Activated T-cell treated with anti-CD3 and anti-CD28 coated beads, Interleukin-2, amount 50 U/mL, for 24 hours (primary cell): Measurements from ENCODE around the gene CCNA2.

Experiments used
- DNase-seq: peaks from one replicate; pipeline ENCODE4 v3.0.0-alpha.2; 2020
- H3K27ac Mint-ChIP-seq: 2 replicates; pipeline ENCODE4 v1.8.0; 2020; ENCODE audit warnings: mild to moderate bottlenecking, mixed read lengths
- H3K27me3 Mint-ChIP-seq: 2 replicates; pipeline ENCODE4 v1.8.0; 2020; ENCODE audit warnings: mixed read lengths
- H3K36me3 Mint-ChIP-seq: 2 replicates; pipeline ENCODE4 v1.8.0; 2020; ENCODE audit warnings: low read depth, mixed read lengths
- H3K4me1 Mint-ChIP-seq: 2 replicates; pipeline ENCODE4 v1.8.0; 2020; ENCODE audit warnings: low read depth, mixed read lengths
- H3K4me3 Mint-ChIP-seq: 2 replicates; pipeline ENCODE4 v1.8.0; 2020; ENCODE audit warnings: mild to moderate bottlenecking, moderate library complexity, mixed read lengths
- H3K9me3 Mint-ChIP-seq: 2 replicates; pipeline ENCODE4 v1.8.0; 2020; ENCODE audit warnings: mixed read lengths

Gene CCNA2

DNA sequence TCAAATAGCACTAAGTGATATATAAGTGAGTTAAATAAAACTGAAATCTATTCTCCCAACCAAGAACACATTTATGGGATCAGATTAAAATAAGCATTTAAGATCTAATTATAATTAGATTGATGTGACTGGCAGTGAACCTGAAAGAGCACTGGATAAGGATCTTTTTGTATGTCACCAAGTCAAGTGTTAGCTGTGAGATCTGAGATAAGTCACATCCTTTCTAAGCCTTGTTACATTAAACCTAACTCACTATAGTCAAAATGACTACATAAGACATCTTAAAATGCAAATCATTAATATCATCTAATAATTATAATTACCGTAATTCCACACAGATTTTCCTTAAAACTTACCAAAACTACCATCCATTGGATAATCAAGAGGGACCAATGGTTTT lies 1.6 kb downstream of the CCNA2 start:
- Mint-ChIP-seq H3K27ac (peak overlapping the region; percentile 91), H3K36me3 (peaks cover 72% of the 10 kb centered on the region), H3K4me3 (peak overlapping the region; percentile 97)

DNA sequence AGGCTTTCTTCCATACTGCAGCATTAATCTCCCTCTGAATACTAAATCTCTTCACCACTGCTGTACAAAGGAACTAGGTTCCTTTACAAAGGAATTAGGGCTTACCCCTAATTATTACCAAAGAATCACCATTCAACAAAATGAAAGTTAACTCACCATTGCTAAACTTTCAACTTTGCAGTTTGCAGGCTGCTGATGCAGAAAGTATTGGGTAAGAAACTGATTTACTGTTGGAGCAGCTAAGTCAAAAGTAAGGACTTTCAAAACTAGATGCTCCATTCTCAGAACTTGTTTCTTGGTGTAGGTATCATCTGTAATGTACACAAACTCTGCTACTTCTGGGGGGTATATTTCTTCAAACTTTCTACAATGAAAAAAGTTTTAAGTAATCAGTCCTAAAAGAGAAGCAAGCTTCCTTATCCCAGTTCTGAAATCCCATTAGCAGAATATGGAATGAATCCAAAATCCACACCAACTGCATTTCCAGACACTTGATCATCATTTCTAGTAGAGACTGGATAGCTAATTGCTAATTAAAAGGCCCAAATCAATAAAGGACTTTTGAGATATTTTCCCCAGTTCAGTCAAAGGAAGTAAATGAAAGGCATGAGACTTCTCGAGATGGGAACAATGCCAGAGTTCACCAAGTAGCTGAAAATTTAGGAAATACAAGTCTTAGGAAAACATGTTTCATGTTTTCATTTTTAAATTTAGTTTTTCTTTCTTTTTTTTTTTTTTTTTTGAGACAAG lies 4.3 kb downstream of the CCNA2 start:
- Mint-ChIP-seq H3K9me3 (no peaks in the 10 kb centered on the region), H3K4me1 (peaks cover 20% of the 10 kb centered on the region), H3K4me3 (no peak overlapping the region), H3K27ac (peak overlapping the region; percentile 28), H3K27me3 (no peaks in the 10 kb centered on the region), H3K36me3 (peaks cover 90% of the 10 kb centered on the region)
- no peak for DNase-seq

More for the DNA sequence above, 1.6 kb downstream of the CCNA2 start:
- peaks cover 20% of the 10 kb centered on the region for H3K4me1 Mint-ChIP-seq
- DNase-seq = no peak
- H3K27me3 Mint-ChIP-seq = no peaks in the 10 kb centered on the region
- no peaks in the 10 kb centered on the region for H3K9me3 Mint-ChIP-seq

DNA sequence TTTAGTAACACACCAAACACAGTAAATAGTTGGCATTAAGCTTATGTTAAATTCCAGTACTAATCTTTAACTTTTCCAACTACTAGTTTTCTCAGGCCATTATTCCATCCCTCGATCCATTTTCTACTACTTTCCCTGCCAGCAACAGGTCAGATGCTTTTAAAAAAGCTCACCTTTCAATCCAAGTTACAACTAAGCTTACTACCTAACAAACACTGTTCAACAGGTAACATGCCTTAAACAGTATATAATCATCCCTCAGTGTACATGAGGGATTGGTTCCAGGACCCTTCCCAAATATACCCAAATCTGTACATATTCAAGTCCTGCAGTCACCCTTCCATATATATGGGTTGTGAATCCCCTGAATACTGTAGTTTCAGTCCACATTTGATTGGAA lies 5.5 kb downstream of the CCNA2 start:
- no peak overlapping the region for H3K4me3 Mint-ChIP-seq
- peak overlapping the region; percentile 24 for H3K27ac Mint-ChIP-seq
- no peak for DNase-seq
- H3K27me3 Mint-ChIP-seq = no peaks in the 10 kb centered on the region
- H3K4me1 Mint-ChIP-seq = peaks cover 19% of the 10 kb centered on the region
- H3K36me3 Mint-ChIP-seq = peaks cover 93% of the 10 kb centered on the region
- H3K9me3 Mint-ChIP-seq = no peaks in the 10 kb centered on the region

DNA sequence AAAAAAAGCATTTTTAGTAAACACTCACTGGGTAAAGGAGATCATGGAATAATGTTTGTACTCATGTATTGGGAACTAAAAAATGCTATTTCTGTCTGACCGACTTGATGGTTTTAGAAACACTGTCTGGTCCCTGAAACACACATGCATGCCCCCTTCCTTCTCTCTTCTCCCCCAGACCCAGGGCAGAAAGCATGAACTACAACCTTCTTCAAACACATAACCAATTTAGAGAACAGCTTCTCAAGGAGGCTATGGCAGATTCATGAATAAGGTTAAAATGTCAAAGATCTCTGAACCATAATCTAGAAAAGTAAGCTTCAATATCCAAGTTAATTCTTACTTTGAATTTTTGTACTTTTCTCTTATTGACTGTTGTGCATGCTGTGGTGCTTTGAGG lies 6.0 kb downstream of the CCNA2 start:
- Mint-ChIP-seq H3K27ac (peak overlapping the region; percentile 24), H3K36me3 (peaks cover 93% of the 10 kb centered on the region), H3K4me1 (peaks cover 21% of the 10 kb centered on the region), H3K27me3 (no peaks in the 10 kb centered on the region), H3K9me3 (no peaks in the 10 kb centered on the region), H3K4me3 (no peak overlapping the region)
- no peak for DNase-seq

DNA sequence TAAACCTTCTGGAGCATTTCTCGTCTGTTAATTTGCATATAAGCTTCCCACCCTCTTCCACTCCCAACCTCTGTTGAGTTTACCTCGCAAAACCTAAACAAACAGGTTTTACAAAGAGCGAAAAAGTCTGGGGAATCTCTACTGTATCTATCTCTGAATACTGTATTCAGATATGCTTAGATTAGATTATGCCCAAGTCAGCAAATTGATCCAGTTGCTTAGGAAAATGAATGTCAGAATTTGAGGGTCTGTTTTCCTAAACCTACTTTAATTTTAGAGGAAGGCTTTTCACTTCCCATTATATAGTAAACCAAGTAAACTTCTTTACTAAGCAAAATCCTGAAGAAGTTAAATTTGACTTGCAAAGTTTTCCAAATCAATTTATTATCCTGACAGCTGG lies 6.7 kb downstream of the CCNA2 start:
- peaks cover 93% of the 10 kb centered on the region for H3K36me3 Mint-ChIP-seq
- peaks cover 19% of the 10 kb centered on the region for H3K4me1 Mint-ChIP-seq
- H3K4me3 Mint-ChIP-seq = no peak overlapping the region
- no peaks in the 10 kb centered on the region for H3K9me3 Mint-ChIP-seq
- H3K27me3 Mint-ChIP-seq = no peaks in the 10 kb centered on the region
- DNase-seq = no peak
- peak overlapping the region; percentile 53 for H3K27ac Mint-ChIP-seq

DNA sequence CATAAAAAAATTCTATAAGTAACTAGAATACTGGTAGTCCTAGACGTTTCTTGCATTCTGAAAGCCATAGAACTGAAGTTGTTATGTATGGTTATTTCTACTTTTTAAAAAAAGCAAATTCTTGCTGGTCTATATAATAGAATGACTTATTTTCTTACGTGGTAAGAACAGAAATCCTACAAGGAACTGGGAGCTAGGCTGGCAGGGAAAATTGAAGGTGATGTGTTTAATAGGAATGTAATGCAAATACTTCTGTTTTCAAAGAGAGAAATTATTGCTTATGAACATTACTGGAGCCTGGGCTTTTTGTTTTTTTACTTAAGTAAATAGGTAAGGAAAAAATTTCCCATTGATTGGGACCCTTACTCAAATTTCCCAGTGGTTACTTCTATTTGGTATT lies 8.9 kb downstream of the CCNA2 start:
- no peaks in the 10 kb centered on the region for H3K9me3 Mint-ChIP-seq
- no peak for DNase-seq
- H3K4me3 Mint-ChIP-seq = no peak overlapping the region
- peaks cover 19% of the 10 kb centered on the region for H3K4me1 Mint-ChIP-seq
- no peaks in the 10 kb centered on the region for H3K27me3 Mint-ChIP-seq
- H3K27ac Mint-ChIP-seq = peak overlapping the region; percentile 41
- peaks cover 93% of the 10 kb centered on the region for H3K36me3 Mint-ChIP-seq

DNA sequence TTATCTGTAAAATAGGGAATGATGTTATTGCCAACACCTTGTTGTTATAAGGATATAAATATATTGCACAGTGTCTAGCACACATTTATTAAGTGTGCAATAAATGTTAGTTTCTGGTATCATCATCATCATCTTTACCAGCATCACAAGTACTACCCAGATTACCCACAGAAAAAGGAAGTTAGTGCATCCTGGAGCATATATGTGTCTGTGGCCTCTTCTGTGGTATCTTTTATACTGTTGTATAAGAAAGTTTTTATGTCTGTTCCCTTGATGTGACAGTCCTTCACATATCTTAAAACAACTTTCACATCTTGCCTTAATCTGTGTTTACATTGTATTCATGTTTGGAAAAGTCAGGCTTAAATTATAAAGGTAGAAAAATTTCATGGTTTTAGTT lies 12.6 kb downstream of the CCNA2 start:
- Mint-ChIP-seq H3K27me3 (no peaks in the 10 kb centered on the region), H3K4me1 (peaks cover 24% of the 10 kb centered on the region), H3K36me3 (peaks cover 89% of the 10 kb centered on the region), H3K4me3 (no peak overlapping the region), H3K9me3 (no peaks in the 10 kb centered on the region), H3K27ac (peak overlapping the region; percentile 27)
- DNase-seq = no peak

DNA sequence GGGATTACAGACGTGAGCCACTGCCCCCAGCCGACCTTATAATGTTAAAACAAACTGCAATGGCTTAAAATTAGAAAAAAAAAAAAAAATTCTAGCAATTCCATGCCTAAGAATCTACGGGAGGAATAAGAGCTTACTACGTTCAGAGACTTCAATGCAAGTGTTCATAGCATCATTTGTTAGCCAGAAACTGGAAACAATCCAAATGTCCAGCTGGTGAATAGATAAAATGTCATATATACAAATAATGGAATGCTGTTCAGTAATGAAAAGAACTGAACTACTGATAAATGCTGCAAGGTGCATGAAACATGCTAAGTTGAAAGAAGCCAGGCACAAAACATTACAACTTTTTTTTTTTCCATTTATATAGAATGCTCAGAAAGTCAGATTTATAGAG lies 17.3 kb downstream of the CCNA2 start:
- Mint-ChIP-seq H3K4me1 (peaks cover 42% of the 10 kb centered on the region), H3K4me3 (no peak overlapping the region), H3K27ac (no peak overlapping the region), H3K36me3 (peaks cover 93% of the 10 kb centered on the region), H3K27me3 (no peaks in the 10 kb centered on the region), H3K9me3 (no peaks in the 10 kb centered on the region)
- no peak for DNase-seq

DNA sequence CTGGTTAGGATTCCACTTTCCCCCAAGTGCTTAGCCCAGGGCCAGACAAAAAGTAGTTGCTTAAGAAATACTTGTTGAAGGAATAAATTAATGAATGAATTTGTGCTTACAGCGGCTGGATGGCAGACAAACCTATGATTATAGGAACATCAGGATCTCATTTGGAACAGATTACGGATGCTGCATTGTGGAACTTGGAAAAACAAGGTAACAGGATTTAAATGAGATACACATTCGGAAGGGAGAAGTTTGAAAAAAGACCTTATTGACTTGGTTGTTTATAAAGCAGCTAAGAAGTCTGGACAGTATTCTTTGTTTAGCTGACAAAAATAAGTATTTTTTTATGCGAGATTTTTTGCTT lies 22.0 kb downstream of the CCNA2 start:
- no peaks in the 10 kb centered on the region for H3K9me3 Mint-ChIP-seq
- H3K27me3 Mint-ChIP-seq = no peaks in the 10 kb centered on the region
- peak overlapping the region; percentile 89 for H3K4me3 Mint-ChIP-seq
- no peak for DNase-seq
- peak overlapping the region; percentile 93 for H3K27ac Mint-ChIP-seq
- H3K4me1 Mint-ChIP-seq = peaks cover 50% of the 10 kb centered on the region
- peaks cover 56% of the 10 kb centered on the region for H3K36me3 Mint-ChIP-seq

DNA sequence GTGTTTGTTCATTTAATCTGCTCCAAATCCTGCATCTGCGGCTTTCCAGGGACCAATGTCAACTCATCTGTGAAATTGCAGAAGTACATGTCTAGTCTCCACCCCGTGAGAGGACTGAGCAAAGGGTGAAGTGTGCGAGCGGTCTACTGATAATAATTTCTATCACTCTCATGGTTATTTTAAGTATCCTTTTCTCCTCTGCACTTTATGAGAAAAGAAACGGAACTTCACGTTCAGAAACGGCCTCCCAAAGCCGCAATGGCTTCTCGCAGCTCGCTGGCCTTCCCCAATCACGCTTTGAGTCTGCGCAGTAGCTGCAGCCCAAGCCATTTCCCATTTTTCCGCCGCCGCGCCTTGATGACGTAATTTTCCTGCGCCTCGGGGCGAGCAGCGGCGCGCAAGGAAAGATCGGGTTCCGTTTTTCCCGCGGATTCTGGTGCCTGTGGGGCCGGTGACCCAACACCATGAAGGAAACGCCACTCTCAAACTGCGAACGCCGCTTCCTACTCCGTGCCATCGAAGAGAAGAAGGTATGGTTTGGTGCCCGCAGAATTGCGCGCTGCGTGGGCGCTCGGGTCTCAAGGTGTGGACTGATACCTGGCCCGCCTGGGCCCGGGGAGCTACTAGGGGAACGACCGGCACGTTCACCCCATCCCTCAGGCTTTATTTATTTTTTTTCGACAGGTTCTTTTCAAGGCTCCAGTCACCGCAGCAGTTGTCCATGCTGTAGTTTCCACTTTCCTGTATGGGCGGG lies 22.5 kb downstream of the CCNA2 start, which contains the start of gene EXOSC9:
TSS of gene EXOSC9 (plus strand) at position 363 of the 754 bp plus-strand sequence. CDS start at position 465, 102 bp downstream.
- Mint-ChIP-seq H3K27me3 (no peaks in the 10 kb centered on the region), H3K27ac (peak within 1 kb of the TSS; percentile 93), H3K9me3 (no peaks in the 10 kb centered on the region), H3K4me1 (peaks cover 49% of the 10 kb centered on the region), H3K36me3 (peaks cover 50% of the 10 kb centered on the region), H3K4me3 (peak within 1 kb of the TSS; percentile 89)
- peak; percentile 97 for DNase-seq

DNA sequence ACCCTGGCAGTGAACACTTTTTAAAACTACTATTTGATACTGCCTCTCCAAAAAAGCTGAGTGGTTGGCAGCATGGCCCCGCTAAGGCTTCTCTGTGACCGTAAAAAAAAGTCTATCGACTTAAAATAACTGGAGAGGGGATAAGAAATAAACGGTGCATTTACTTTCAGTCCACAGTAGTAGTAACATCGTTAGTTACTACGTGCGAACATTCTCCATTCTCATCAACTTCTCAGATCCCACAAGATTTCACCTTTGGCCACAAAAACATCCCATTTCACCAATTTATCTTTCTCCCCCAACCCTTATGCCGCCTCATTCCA lies 23.1 kb downstream of the CCNA2 start:
- Mint-ChIP-seq H3K27ac (peak overlapping the region; percentile 93), H3K4me1 (peaks cover 49% of the 10 kb centered on the region), H3K27me3 (no peaks in the 10 kb centered on the region), H3K9me3 (no peaks in the 10 kb centered on the region), H3K36me3 (peaks cover 46% of the 10 kb centered on the region), H3K4me3 (peak overlapping the region; percentile 89)
- DNase-seq = no peak

DNA sequence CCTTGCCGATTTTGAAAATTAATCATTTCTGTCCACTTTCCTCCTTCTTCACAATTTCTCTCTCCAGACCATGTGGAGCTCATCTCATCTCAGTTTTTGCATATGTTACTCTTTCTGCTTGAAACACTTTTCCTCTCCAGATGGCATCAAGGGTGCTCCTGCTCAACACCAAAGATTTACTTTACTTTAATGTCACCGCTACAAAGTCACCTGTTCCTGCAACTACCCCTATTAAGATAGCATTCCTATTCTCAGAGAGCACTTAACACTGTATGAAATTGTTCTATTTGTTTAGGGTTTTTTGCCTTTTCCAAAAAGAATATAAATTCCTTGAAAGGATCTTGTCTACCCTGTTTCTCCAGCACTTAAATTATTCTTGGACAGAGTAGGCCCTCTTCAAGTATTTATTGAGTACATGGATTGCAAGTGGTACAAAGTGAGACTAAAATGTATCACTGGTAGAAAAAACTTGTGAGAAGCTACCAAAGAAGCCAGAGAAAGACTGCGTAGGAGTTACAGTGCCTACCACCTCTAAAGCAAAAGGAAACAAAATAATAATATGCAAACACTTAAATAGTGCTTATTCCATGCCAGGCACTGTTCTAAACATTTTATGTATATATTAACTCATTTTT lies 23.7 kb downstream of the CCNA2 start:
- Mint-ChIP-seq H3K27me3 (no peaks in the 10 kb centered on the region), H3K27ac (peak overlapping the region; percentile 93), H3K36me3 (peaks cover 40% of the 10 kb centered on the region), H3K9me3 (no peaks in the 10 kb centered on the region), H3K4me1 (peaks cover 46% of the 10 kb centered on the region), H3K4me3 (peak overlapping the region; percentile 89)
- no peak for DNase-seq

DNA sequence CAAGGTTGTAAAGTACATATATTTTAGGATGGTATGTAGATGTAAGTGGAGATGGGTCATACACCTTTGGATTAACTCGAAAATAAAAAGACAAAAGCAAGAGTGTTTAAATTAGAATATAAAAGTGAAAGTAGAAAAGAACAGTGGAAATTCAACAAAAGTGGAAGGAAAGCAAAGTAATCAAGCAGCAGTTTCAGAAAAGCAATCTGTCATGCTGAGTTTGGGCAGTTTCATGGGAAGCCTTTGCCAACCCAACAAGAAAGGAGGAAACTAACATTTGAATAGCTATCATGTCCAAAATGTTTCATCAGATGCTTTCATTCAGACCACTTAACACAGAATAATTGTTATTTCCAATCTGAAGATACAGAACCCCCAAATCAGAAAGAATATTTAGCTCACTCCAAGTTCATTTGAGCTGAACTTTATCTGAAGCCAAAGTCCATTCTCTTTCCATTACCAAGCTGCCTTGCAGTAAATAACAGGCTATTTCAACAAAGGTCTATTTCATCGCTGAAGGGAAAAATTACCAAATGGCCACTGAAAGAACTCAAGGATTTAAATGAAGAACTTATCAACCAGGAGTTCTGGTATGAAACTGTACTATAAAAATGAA lies 24.4 kb downstream of the CCNA2 start:
- Mint-ChIP-seq H3K27me3 (no peaks in the 10 kb centered on the region), H3K4me3 (peak overlapping the region; percentile 89), H3K9me3 (no peaks in the 10 kb centered on the region), H3K27ac (peak overlapping the region; percentile 93), H3K36me3 (peaks cover 33% of the 10 kb centered on the region), H3K4me1 (peaks cover 41% of the 10 kb centered on the region)
- DNase-seq = no peak

DNA sequence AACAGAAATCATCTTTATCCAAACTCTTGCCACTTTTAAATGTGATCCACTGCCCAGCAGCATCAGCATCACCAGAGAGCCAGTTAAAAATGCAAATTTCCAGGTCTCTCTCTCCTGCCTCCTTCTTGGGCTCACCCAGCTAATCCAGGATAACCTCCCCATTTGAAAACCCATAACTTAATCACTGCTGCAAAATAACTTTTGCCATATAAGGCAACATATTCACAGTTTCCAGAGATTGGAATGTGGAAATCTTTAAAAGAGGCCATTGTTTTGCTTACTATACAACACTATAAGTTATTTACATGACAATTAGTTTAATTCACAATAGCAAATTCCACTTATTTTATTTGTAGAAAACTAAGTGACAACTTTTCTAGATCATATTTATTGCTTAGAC lies 27.4 kb downstream of the CCNA2 start:
- no peak overlapping the region for H3K27ac Mint-ChIP-seq
- no peaks in the 10 kb centered on the region for H3K9me3 Mint-ChIP-seq
- peaks cover 2% of the 10 kb centered on the region for H3K27me3 Mint-ChIP-seq
- H3K36me3 Mint-ChIP-seq = peaks cover 4% of the 10 kb centered on the region
- H3K4me3 Mint-ChIP-seq = no peak overlapping the region
- DNase-seq = no peak
- peaks cover 25% of the 10 kb centered on the region for H3K4me1 Mint-ChIP-seq
